Central memory CD4-positive, alpha-beta T cell (primary cell): ENCODE results near the gene XRCC6.

Experiments used
- DNase-seq: peaks from one replicate; pipeline ENCODE4 v3.0.0; 2022

The XRCC6 gene

DNA sequence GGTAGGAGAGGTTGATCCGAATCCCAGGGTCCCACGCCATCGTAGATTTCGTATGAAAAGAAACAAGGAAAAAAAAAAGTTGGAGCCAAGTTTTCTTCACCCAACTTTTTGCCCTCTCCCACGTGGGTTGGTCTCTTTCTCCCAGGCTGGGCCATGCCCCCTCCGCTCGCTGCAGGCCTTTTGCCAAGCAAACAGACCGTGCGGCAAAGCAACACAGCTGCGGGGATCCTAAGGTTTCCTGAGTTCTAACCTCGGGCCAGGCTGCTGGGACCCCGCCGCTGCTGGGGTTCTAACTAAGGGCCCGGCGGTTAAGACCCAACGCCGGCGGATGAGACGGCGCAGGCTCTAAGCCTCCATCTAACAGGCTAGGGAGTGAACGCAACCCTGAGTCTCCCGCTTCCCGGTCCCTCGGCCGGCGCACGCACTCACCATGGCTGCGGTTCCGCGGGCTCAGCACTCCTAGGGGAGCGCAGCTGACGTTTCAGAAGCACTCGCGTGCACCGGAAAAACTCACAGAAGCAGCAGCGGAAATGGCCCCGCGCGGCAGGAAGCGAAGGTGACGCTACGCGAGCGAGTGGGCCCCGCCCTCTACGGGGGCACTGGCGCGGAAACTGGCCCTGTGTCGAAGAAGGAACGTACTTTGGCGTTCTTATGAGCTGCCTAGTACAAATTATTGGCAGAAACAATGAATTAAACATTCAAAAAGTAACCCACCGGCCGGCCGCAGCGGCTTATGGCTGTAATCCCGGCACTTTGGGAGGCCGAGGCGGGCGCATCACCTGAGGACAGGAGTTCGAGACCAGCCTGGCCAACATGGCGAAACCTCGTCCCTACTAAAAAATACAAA is 67.5 kb downstream of the XRCC6 start, which contains the start of gene SNU13:
SNU13 (minus strand) TSS at position 503 of the 847 bp plus-strand sequence; CDS start at position 432, 71 bp downstream.
- peak; percentile 93 for DNase-seq

DNA sequence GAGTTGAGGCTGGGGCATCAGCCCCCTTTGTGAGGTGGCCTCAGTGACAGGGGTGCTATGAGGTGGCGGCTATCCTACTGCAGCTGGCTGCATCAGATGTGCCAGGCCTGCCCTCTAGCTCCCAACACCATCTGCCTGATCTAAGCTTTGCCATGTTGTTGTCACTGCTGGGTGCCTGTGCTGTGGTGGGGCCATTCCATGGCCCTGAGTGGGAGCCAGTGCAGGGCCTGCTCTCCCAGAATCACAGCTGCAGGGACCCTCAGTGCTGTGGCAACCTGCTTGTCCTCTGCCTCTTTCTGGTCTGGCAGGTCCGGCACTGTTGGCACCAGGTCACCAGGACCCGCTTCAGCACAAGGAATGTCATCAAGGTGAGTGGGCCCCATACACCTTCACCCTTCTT is 69.4 kb downstream of the XRCC6 start:
- no peak for DNase-seq

DNA sequence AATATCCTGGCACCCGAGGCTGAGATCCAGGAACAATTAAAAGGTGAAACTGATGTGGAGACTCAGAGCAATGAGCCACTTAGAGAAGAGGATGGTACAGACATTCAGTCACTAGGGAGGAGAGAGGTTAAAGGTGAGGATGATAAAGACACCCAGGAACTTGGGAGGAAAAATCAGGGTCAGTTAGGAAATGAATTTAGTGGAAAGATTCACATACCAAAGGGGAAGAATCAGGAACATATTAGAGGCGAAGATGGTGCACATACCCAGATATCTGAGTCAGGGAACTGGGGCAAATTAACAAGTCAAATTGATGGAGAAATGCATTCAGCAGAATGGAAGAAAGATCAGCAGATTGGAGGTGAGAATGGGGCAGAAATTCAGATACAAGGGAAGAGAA is 74.1 kb downstream of the XRCC6 start:
- no peak for DNase-seq

DNA sequence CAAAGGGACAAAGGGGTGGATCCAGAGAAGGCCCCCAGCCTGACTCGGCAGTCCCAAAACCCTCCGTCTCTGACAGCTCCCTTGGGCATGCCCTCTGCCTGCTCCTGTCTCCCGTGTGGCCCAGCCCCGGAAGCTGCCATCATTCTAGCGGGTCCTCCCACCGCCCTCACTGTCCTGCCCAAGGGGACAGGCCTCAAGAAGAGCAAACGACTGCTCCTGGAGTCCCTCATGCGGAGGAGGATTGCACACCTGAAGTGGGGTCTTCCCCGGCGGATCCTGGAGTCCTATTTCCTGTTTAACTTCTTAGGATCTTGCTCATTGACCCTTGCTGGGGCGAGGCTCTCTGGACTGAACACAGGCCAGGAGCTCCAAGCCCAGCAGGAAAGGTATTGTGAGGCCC is 75.6 kb downstream of the XRCC6 start:
- DNase-seq: no peak

DNA sequence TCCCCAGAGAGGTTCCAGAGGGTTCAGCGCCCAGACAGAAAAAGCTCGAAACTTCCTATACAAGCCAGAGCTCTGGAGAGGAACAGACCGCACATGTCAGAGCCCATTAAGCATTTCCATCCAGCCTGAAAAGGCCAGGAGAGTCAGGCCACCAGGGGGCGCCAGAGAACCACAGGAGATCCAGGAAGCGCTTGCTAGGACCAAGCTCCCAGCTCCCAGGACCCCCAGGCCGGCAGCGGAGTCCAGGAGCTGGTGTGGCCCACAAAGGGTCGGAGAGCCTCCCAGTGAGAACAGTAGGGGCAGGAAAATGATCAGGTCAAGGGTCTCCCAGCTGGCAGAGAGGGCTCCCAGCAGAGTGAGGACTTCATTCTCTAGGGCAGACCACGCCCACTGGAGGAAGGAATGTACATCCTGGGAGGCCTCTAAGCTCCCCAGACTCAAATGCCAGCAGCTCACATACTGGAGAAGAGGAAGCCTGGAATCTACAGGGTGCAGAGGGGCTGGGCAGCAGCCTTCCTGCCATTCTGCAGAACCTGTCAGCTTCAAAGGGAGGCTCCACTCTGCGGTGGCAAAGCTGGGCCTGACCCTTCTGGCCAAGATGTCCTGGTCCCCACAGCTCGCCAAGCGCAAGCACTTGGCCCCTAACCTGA is 76.2 kb downstream of the XRCC6 start:
- peak; percentile 79 for DNase-seq

DNA sequence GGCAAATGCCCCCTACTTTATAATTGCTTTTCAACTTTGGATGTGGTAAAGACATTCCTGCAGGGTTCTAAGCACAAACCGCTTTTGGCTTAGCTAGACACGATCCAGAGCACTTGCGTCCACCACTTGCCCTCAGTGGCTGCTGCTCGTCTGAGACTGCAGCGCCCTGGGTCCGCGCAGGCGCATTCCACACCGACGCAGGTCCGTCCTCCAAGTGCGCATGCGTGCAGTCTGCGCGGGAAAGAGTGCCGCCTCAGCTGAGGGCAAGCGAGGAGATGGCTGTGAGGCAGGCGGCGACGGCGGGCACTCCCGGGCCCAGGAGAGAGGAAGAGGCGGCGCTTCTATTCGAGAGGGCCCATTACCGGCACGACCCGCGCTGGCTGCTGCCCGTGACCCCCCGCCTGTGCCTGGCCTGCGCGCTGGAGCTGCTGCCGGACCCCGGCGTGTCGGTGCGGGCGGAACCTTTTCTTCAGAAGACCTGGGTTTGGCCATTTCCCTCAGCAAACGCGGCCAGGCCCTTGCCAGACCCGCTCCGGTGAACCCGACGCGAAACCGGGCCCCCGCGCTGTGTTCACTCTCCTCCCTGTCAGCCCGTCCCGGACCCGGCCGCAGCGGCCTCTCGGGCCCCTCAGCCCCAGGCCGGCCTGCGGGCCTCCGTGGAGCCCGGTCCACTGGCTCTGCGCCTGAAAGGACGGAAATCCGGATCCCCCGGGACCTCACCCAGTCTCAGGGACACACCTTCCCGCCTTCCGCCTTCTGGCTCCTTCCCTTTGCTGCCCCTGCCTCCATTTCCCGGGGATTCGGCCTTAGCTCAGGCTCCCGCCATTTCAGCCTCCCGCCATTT is 78.4 kb downstream of the XRCC6 start, which contains the start of gene MEI1:
MEI1 (plus strand) TSS at position 240 of the 844 bp plus-strand sequence; CDS start at position 276, 36 bp downstream.
- peak; percentile 87 for DNase-seq

DNA sequence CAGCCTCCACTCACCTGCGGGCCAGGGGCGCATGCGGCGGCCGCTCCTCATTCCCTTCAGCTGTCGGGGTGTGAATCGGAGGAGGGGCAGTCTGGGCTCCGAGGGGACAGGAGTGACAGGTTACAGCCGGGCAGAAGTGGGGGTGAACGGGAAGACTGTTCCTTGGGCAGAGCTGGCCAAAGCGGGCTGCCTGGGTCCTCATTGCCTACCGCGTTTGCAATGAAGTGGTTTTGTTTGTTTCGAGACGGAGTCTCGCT is 78.9 kb downstream of the XRCC6 start:
- no peak for DNase-seq

DNA sequence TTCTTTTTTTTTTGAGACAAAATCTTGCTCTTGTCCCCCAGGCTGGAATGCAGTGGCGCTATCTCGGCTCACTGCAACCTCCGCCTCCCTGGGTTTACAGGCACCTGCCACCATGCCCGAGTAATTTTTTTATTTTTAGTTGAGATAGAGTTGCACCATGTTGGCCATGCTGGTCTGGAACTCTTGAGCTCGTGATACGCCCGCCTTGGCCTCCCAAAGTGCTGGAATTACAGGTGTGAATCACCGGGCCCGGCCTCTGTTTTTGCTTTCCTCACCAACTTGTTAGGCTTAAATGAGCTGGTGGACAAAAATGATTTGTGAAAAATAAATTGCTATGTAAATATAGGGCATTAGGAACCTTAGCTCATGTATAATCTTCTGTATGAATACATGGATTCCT is 81.7 kb downstream of the XRCC6 start:
- DNase-seq: no peak

DNA sequence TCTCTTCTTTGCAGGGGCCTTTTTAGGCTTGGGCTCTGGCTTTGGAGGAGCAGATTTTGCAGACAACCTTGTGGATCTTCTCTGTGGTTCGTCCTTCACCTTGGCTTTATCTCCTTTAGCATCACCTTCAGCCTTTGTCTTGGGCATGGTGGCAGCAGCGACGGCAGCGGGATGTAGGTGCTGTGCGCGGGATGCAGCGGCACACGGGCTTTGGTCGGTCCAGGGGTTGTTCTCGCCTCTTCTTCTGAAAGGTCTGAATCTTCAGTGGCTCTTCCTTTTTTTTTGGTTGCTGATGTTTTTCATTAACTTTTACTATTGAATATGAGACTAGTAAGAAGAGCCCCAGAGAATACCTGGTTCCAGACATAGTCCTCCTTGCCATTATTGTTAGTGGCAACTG is 88.2 kb downstream of the XRCC6 start:
- no peak for DNase-seq

DNA sequence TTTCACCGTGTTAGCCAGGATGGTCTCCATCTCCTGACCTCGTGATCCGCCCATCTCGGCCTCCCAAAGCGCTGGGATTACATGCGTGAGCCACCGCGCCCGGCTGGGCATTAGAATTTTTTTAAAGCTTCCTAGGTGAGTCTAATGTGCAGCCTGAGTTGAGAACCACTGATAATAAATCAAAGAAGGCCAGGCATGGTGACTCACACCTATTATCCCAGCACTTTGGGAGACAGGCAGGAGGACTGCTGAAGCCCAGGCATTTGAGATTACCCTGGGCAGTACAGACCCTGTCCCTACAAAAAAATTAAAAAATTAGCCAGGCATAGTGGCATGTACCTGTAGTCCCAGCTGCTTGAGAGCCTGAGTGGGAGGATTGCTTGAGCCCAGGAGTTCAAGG is 91.9 kb downstream of the XRCC6 start:
- no peak for DNase-seq
